Esophagus (tissue), 2 donors: ENCODE results near the gene GABRG3. TPM values are rescaled to one million over a fixed set of nuclear protein-coding genes. Genes with fewer than 3 reads are reported as not detected.

Experiments used
- H3K27ac ChIP-seq, 2 donors: one replicate each; pipeline ENCODE4 v1.5.1; 2013; ENCODE audit warnings: low read depth in 2 of 2, mild to moderate bottlenecking in 2 of 2, inconsistent platforms in 1 of 2, low read length in 1 of 2, moderate library complexity in 1 of 2
- H3K27me3 ChIP-seq, 2 donors: one replicate each; pipeline ENCODE4 v1.6.1; 2013; ENCODE audit warnings: low read length in 2 of 2, control low read depth in 1 of 2, mild to moderate bottlenecking in 1 of 2; ENCODE audit not compliant: insufficient read depth in 2 of 2, control insufficient read depth in 1 of 2
- H3K36me3 ChIP-seq, 2 donors: one replicate each; pipeline ENCODE4 v1.6.1; 2013; ENCODE audit warnings: low read length in 1 of 2; ENCODE audit not compliant: control insufficient read depth in 2 of 2, insufficient read depth in 2 of 2
- H3K4me1 ChIP-seq, 2 donors: one replicate each; pipeline ENCODE4 v1.6.1; 2013; ENCODE audit warnings: low read length in 1 of 2; ENCODE audit not compliant: control insufficient read depth in 2 of 2, insufficient read depth in 2 of 2
- H3K4me3 ChIP-seq, 2 donors: one replicate each; pipeline ENCODE4 v1.5.1; 2013; ENCODE audit warnings: low read length in 2 of 2, mild to moderate bottlenecking in 2 of 2, low read depth in 1 of 2, moderate library complexity in 1 of 2
- H3K9me3 ChIP-seq, 2 donors: one replicate each; pipeline ENCODE4 v1.6.1; 2013; ENCODE audit warnings: mild to moderate bottlenecking in 2 of 2, low read depth in 1 of 2, low read length in 1 of 2, moderate library complexity in 1 of 2; ENCODE audit not compliant: control insufficient read depth in 2 of 2, insufficient read depth in 1 of 2
- WGBS, 2 donors: extraction: QIAGEN DNeasy Blood & Tissue Kit; methylation state at CpG; one replicate each; pipeline ENCODE4 v1.1.7; 2013; 5-methylcytosine and 5-hydroxymethylcytosine counted together
- polyA plus RNA-seq, 2 donors: library from polyadenylated mRNA; stranded (reverse); fragments of 200-250 nt; gene quantifications; one replicate each; pipeline ENCODE4 v1.2.3, GENCODE V29; 2013
- donor health status: healthy with polysubstance abuse.
- donor health status: Bipolar disorder and iron deficiency.

The GABRG3 gene
- polyA plus RNA-seq, 2 donors, result not detected

GRCh38 chr15:27278761-27279160, 307.8 kb downstream of the GABRG3 start:
- WGBS, 2 donors, result 64 to 74% methylated on average over 3 of the region's 3 CpGs
- no peaks in the 10 kb centered on the region for H3K36me3 ChIP-seq
- H3K4me3 ChIP-seq, result no peak overlapping the region
- H3K27me3 ChIP-seq, result no peaks in the 10 kb centered on the region
- H3K4me1 ChIP-seq, result no peaks in the 10 kb centered on the region
- H3K27ac ChIP-seq, result no peak overlapping the region
- peaks cover 0 to 2% of the 10 kb centered on the region in 2 donors for H3K9me3 ChIP-seq

- 70 to 72% methylated on average over 3 of the region's 3 CpGs for WGBS, 2 donors
- Histone ChIP-seq H3K4me3 (no peak overlapping the region), H3K4me1 (no peaks in the 10 kb centered on the region), H3K27me3 (no peaks in the 10 kb centered on the region), H3K36me3 (no peaks in the 10 kb centered on the region), H3K9me3 (no peaks in the 10 kb centered on the region), H3K27ac (no peak overlapping the region)
Observed at GRCh38 chr15:27292641-27293040, 321.7 kb downstream of the GABRG3 start.

GRCh38 chr15:27293607-27294006, 322.6 kb downstream of the GABRG3 start:
- H3K4me3 ChIP-seq, result no peak overlapping the region
- no peaks in the 10 kb centered on the region for H3K36me3 ChIP-seq
- H3K27ac ChIP-seq, result no peak overlapping the region
- H3K9me3 ChIP-seq, result no peaks in the 10 kb centered on the region
- 95 to 96% methylated on average over 1 of the region's 1 CpG for WGBS, 2 donors
- no peaks in the 10 kb centered on the region for H3K4me1 ChIP-seq
- H3K27me3 ChIP-seq, result no peaks in the 10 kb centered on the region

GRCh38 chr15:27317736-27318135, 346.8 kb downstream of the GABRG3 start:
- H3K4me1 ChIP-seq, result no peaks in the 10 kb centered on the region
- H3K4me3 ChIP-seq, result no peak overlapping the region
- H3K27me3 ChIP-seq, result no peaks in the 10 kb centered on the region
- WGBS, 2 donors, result 72 to 79% methylated on average over 5 of the region's 5 CpGs
- H3K9me3 ChIP-seq, result no peaks in the 10 kb centered on the region
- no peaks in the 10 kb centered on the region for H3K36me3 ChIP-seq
- H3K27ac ChIP-seq, result no peak overlapping the region

- Histone ChIP-seq H3K9me3 (peaks cover 3 to 5% of the 10 kb centered on the region in 2 donors), H3K36me3 (no peaks in the 10 kb centered on the region), H3K27me3 (peaks cover 0 to 5% of the 10 kb centered on the region in 2 donors), H3K4me3 (no peak overlapping the region), H3K4me1 (peaks cover 0 to 5% of the 10 kb centered on the region in 2 donors), H3K27ac (no peak overlapping the region)
- WGBS, 2 donors, result 49 to 64% methylated on average over 9 of the region's 9 CpGs
Observed at GRCh38 chr15:27323801-27324200, 352.8 kb downstream of the GABRG3 start.

GRCh38 chr15:27324886-27325615, 354.1 kb downstream of the GABRG3 start:
- peaks cover 0 to 5% of the 10 kb centered on the region in 2 donors for H3K27me3 ChIP-seq
- peaks cover 3 to 5% of the 10 kb centered on the region in 2 donors for H3K9me3 ChIP-seq
- H3K4me1 ChIP-seq, result peaks cover 0 to 5% of the 10 kb centered on the region in 2 donors
- H3K27ac ChIP-seq, result no peak overlapping the region
- H3K36me3 ChIP-seq, result no peaks in the 10 kb centered on the region
- WGBS, 2 donors, result 47 to 52% methylated on average over 4 of the region's 4 CpGs
- H3K4me3 ChIP-seq, result no peak overlapping the region

GRCh38 chr15:27327467-27328025, 356.6 kb downstream of the GABRG3 start:
- 74 to 77% methylated on average over 8 of the region's 8 CpGs for WGBS, 2 donors

GRCh38 chr15:27328186-27328585, 357.2 kb downstream of the GABRG3 start:
- Histone ChIP-seq H3K9me3 (peaks cover 3 to 5% of the 10 kb centered on the region in 2 donors), H3K27me3 (peaks cover 0 to 5% of the 10 kb centered on the region in 2 donors), H3K36me3 (no peaks in the 10 kb centered on the region), H3K27ac (no peak overlapping the region), H3K4me1 (peaks cover 0 to 5% of the 10 kb centered on the region in 2 donors), H3K4me3 (no peak overlapping the region)
- 54 to 56% methylated on average over 7 of the region's 7 CpGs for WGBS, 2 donors

More at GRCh38 chr15:27327467-27328025, 356.6 kb downstream of the GABRG3 start:
- Histone ChIP-seq H3K9me3 (peaks cover 3 to 5% of the 10 kb centered on the region in 2 donors), H3K36me3 (no peaks in the 10 kb centered on the region), H3K27ac (no peak overlapping the region), H3K4me1 (peaks cover 0 to 5% of the 10 kb centered on the region in 2 donors), H3K4me3 (no peak overlapping the region), H3K27me3 (peaks cover 0 to 5% of the 10 kb centered on the region in 2 donors)

- Histone ChIP-seq H3K9me3 (peaks cover 2 to 3% of the 10 kb centered on the region in 2 donors), H3K27me3 (peaks cover 0 to 5% of the 10 kb centered on the region in 2 donors), H3K27ac (no peak overlapping the region), H3K4me1 (peaks cover 0 to 3% of the 10 kb centered on the region in 2 donors), H3K36me3 (no peaks in the 10 kb centered on the region), H3K4me3 (no peak overlapping the region)
- WGBS, 2 donors, result 67 to 73% methylated on average over 13 of the region's 13 CpGs
Observed at GRCh38 chr15:27328608-27329007, 357.6 kb downstream of the GABRG3 start.
